D721Med (cell line): ENCODE measurements around the gene CPEB3.

Experiments used
- DNase-seq: peaks from one replicate; pipeline ENCODE4 v3.0.0; 2011; ENCODE audit warnings: low spot score; ENCODE audit not compliant: insufficient read length
- FAIRE-seq: peaks from 2 replicates; lab custom pipeline; 2011; peaks lifted over from hg19 to GRCh38; lab: Jason Lieb, UNC
- CTCF ChIP-seq: IDR thresholded peaks from 2 replicates; pipeline ENCODE4 v1.5.1; 2012; ENCODE audit warnings: mild to moderate bottlenecking, control low read depth; ENCODE audit not compliant: insufficient read depth; ENCODE audit errors: missing control alignments

Gene CPEB3

GRCh38 chr10:92103376-92104090 is 187.3 kb downstream of the CPEB3 start:
- FAIRE-seq, result peak; percentile 25
- TF ChIP-seq CTCF, result no peak
- no peak for DNase-seq

- TF ChIP-seq CTCF, result no peak
- DNase-seq (no peak), FAIRE-seq (no peak)
Observed at GRCh38 chr10:92102601-92103213, 188.2 kb downstream of the CPEB3 start.

GRCh38 chr10:92094960-92095359 is 195.9 kb downstream of the CPEB3 start:
- TF ChIP-seq CTCF, result no peak
- DNase-seq, result no peak
- no peak for FAIRE-seq

GRCh38 chr10:92091965-92092364 is 198.9 kb downstream of the CPEB3 start:
- no peak for FAIRE-seq
- DNase-seq, result no peak
- TF ChIP-seq CTCF, result no peak

GRCh38 chr10:92087750-92088395 is 203.0 kb downstream of the CPEB3 start:
- peak; percentile 94 for TF ChIP-seq CTCF
- peak; percentile 94 for FAIRE-seq
- peak; percentile 46 for DNase-seq

- FAIRE-seq (no peak), DNase-seq (no peak)
- TF ChIP-seq CTCF, result no peak
Observed at GRCh38 chr10:92082583-92083280, 208.1 kb downstream of the CPEB3 start.
